Measurements from ENCODE around the gene ANXA1.

Gene ANXA1

GRCh38 chr9:73215249-73215648 is 63.6 kb downstream of the ANXA1 start:
- DNase-seq, result no peak

DNA sequence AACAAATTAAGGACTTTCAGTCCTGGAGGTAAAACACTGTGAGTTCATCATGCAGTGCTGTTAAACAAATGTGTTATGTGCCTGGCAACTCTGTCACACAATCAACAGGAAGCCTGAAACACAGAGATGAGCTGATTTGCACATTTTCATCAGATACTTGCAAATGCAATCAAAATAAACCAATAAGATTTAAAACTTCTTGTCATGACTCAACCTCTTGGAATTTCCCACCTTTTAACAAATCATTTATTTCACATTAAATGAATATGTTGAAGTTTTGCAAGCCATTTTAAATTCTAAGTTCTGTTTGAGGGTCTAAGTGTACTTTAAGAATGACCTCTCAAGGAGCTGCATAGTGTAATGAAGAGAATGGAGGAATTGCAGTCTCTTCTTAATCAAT is 64.4 kb downstream of the ANXA1 start:
- no peak for DNase-seq
